Heart left ventricle (tissue), 16 donors: ENCODE data around the gene HSPA4. TPM values are rescaled to one million over a fixed set of nuclear protein-coding genes. Genes with fewer than 3 reads are reported as not detected.
"Not testable (repeated sequence)": the region's sequence is repeated elsewhere in the genome, so short reads cannot be mapped to it uniquely, and the experiment has no call there.

Experiments used
- ATAC-seq, 4 donors: fragments of 200-7000 bp; cut with Tn5 transposase; one replicate each; pipeline ENCODE4 v1.9.1; 2020 to 2022; ENCODE audit warnings: moderate library complexity in 4 of 4, mild to moderate bottlenecking in 3 of 4, moderate number of reproducible peaks in 1 of 4
- DNase-seq, 5 donors: peaks; one replicate each; pipeline ENCODE4 v3.0.0-alpha.2; 2020
- H3K27ac ChIP-seq, 12 donors: fragments of 200-600 bp; sonication (generic) in 4 of 12; one replicate each; pipeline versions ENCODE4 v1.5.0 to v1.8.0; 2016 to 2022; ENCODE audit warnings: mild to moderate bottlenecking in 2 of 12
- H3K27me3 ChIP-seq, 9 donors: fragments of 200-600 bp; sonication (generic) in 2 of 9; one replicate each; pipeline versions ENCODE4 v1.5.1 to v1.8.0; 2016 to 2022; ENCODE audit warnings: mild to moderate bottlenecking in 3 of 9
- H3K36me3 ChIP-seq, 9 donors: fragments of 200-600 bp; sonication (generic) in 2 of 9; one replicate each; pipeline versions ENCODE4 v1.5.0 to v1.8.0; 2018 to 2022; ENCODE audit warnings: mild to moderate bottlenecking in 2 of 9
- H3K4me1 ChIP-seq, 12 donors: fragments of 200-600 bp; sonication (generic) in 4 of 12; one replicate each; pipeline versions ENCODE4 v1.5.0 to v1.8.0; 2016 to 2022; ENCODE audit warnings: mild to moderate bottlenecking in 3 of 12
- H3K4me3 ChIP-seq, 12 donors: fragments of 200-600 bp; sonication (generic) in 4 of 12; one replicate each; pipeline versions ENCODE4 v1.5.0 to v1.8.0; 2017 to 2022; ENCODE audit warnings: mild to moderate bottlenecking in 9 of 12, moderate library complexity in 4 of 12
- H3K9me3 ChIP-seq, 12 donors: fragments of 200-600 bp; sonication (generic) in 4 of 12; one replicate each; pipeline versions ENCODE4 v1.5.0 to v1.8.0; 2016 to 2022; ENCODE audit warnings: mild to moderate bottlenecking in 1 of 12
- CTCF ChIP-seq, 12 donors: fragments of 200-600 bp; sonication (generic) in 4 of 12; IDR thresholded peaks; one replicate each; pipeline versions ENCODE4 v1.5.0 to v1.8.0; 2018 to 2022; ENCODE audit warnings: antibody characterized with exemption in 12 of 12, mild to moderate bottlenecking in 5 of 12
- POLR2A ChIP-seq, 2 donors: fragments of 450-650 bp; IDR thresholded peaks; one replicate each; pipeline ENCODE4 v1.6.1; 2017; ENCODE audit warnings: antibody characterized with exemption in 2 of 2, mild to moderate bottlenecking in 2 of 2, moderate library complexity in 2 of 2
- WGBS, 4 donors: extraction: QIAGEN DNeasy Blood & Tissue Kit in 2 of 4; methylation state at CpG; one replicate each; pipeline versions ENCODE4 v1.1.5 to v1.1.7; 2013 to 2018; 5-methylcytosine and 5-hydroxymethylcytosine counted together
- intact Hi-C, 10 donors: fragments of 100-400 bp; cut with DNase I; formaldehyde crosslinking; loops; one replicate each; pipeline versions ENCODE4 v1.11.1 to v1.14.2; 2022
- polyA plus RNA-seq, 2 donors: library from polyadenylated mRNA; stranded (reverse); fragments of 200-250 nt; gene quantifications; one replicate each; pipeline ENCODE4 v1.2.3, GENCODE V29; 2013
- total RNA-seq, 9 donors: library from RNA; depleted of rRNA in 2 of 9; stranded (reverse); fragments of >200 nt in 2 of 9; fragmentation: NEBNext Ultra II Directional in 3 of 9; extraction: Animal tissue kit (Norgen Biotek cat#: 25700) in 3 of 9; gene quantifications; one replicate each; pipeline versions ENCODE4 v1.1.0 to v1.2.4, GENCODE V29; 2016 to 2023
- donor health status: ischemic (EF 13 %, LVEDD 7.1; RV severe dilation, severe dysfunction).
- donor health status: healthy with polysubstance abuse.
- donor health status: DM: no; HTN: yes; CAD: no.
- donor health status: DM: no; HTN: no; CAD: no.
- donor health status: ischemic (EF 25% LVEDD 6.9; RV normal size, moderate dysfunction).
- donor health status: ischemic (EF 25% LVEDD 5.7; RV mildly dilated, moderate dysfunction).
- donor health status: healthy.
- donor health status: DM: yes; HTN: yes; CAD: no.
- donor health status: ischemic (EF 35%, LVEDD 5.7; RV mildly dilated, moderate dysfunction).
- donor health status: nonischemic (EF 11% LVEDD 7.7; RV severe dilation, severe dysfunction).
- donor health status: DM: yes; HTN: yes; CAD: no.
- donor health status: PGD.
- donor health status: ischemic (EF 29% LVEDD 5.4; RV normal size, mild dysfunction).
- donor health status: nonischemic (EF 23%, LVEDD 6.1; RV moderate dilation, normal function).

The HSPA4 gene
- total and polyA plus RNA-seq, 11 donors, result 57.5 to 132 (median 98.5) TPM

GRCh38 chr5:133130387-133131118 lies 78.7 kb downstream of the HSPA4 start:
- intact Hi-C loops, result no loop called here
- 54 to 63% (median 58%) methylated on average over 8 of the region's 8 CpGs for WGBS, 4 donors
- ATAC-seq (no peak), DNase-seq (no peak)
- TF ChIP-seq POLR2A (IDR thresholded peaks at IDR 0.05), result no peak
- no peak for TF ChIP-seq CTCF (IDR thresholded peaks at IDR 0.05)
- no peaks in the 10 kb centered on the region for H3K36me3 ChIP-seq
- no peak overlapping the region for H3K27ac ChIP-seq
- H3K4me3 ChIP-seq, result no peak overlapping the region
- no peaks in the 10 kb centered on the region for H3K27me3 ChIP-seq
- peaks cover 0 to 5% (median 0%) of the 10 kb centered on the region in 12 donors for H3K9me3 ChIP-seq
- H3K4me1 ChIP-seq, result peaks cover 0 to 7% (median 0%) of the 10 kb centered on the region in 12 donors

GRCh38 chr5:133132717-133133116 lies 80.9 kb downstream of the HSPA4 start:
- intact Hi-C loops, result no loop called here
- 72 to 79% (median 78%) methylated on average over 2 of the region's 2 CpGs for WGBS, 4 donors
- TF ChIP-seq CTCF (IDR thresholded peaks at IDR 0.05) (no peak), POLR2A (IDR thresholded peaks at IDR 0.05) (no peak)

GRCh38 chr5:133133241-133133640 lies 81.4 kb downstream of the HSPA4 start:
- H3K27ac ChIP-seq, H3K4me3 ChIP-seq, H3K4me1 ChIP-seq, DNase-seq, H3K36me3 ChIP-seq, H3K9me3 ChIP-seq, ATAC-seq, intact Hi-C loops, H3K27me3 ChIP-seq: not testable (repeated sequence)
- WGBS, 4 donors, result 90 to 98% (median 96%) methylated on average over 3 to 5 of the region's 5 CpGs

More at GRCh38 chr5:133132717-133133116, 80.9 kb downstream of the HSPA4 start:
- DNase-seq (no peak), ATAC-seq (no peak)
- H3K4me1 ChIP-seq, result peaks cover 0 to 7% (median 0%) of the 10 kb centered on the region in 12 donors
- no peaks in the 10 kb centered on the region for H3K36me3 ChIP-seq
- no peaks in the 10 kb centered on the region for H3K27me3 ChIP-seq
- no peak overlapping the region for H3K27ac ChIP-seq
- H3K4me3 ChIP-seq, result no peak overlapping the region
- peaks cover 0 to 5% (median 0%) of the 10 kb centered on the region in 12 donors for H3K9me3 ChIP-seq

- DNase-seq, intact Hi-C loops, H3K4me1 ChIP-seq, H3K27ac ChIP-seq, H3K4me3 ChIP-seq, ATAC-seq, H3K27me3 ChIP-seq, H3K36me3 ChIP-seq, H3K9me3 ChIP-seq: not testable (repeated sequence)
- 58 to 75% (median 62%) methylated on average over 2 of the region's 2 CpGs for WGBS, 4 donors
Measured at GRCh38 chr5:133136890-133137289, 85.1 kb downstream of the HSPA4 start.

- no peak for TF ChIP-seq POLR2A (IDR thresholded peaks at IDR 0.05)
- no peak for TF ChIP-seq CTCF (IDR thresholded peaks at IDR 0.05)
- Histone ChIP-seq H3K36me3 (no peaks in the 10 kb centered on the region), H3K4me3 (no peak overlapping the region), H3K27me3 (no peaks in the 10 kb centered on the region), H3K9me3 (peaks cover 0 to 3% (median 0%) of the 10 kb centered on the region in 12 donors), H3K4me1 (no peaks in the 10 kb centered on the region), H3K27ac (no peak overlapping the region)
- DNase-seq (no peak), ATAC-seq (no peak)
- intact Hi-C loops, result no loop called here
- WGBS, 4 donors, result 85 to 89% (median 88%) methylated on average over 7 of the region's 7 CpGs
Measured at GRCh38 chr5:133140311-133140710, 88.5 kb downstream of the HSPA4 start.
